H9 (cell line): Measurements from ENCODE around the gene CACNA1I. TPM values are rescaled to one million over a fixed set of nuclear protein-coding genes. Genes with fewer than 3 reads are reported as not detected.

ENCODE experiments used
- DNase-seq: peaks from one replicate; pipeline ENCODE4 v3.0.0-alpha.2; 2017
- H2AFZ ChIP-seq: one replicate; pipeline ENCODE4 v1.6.1; 2013; ENCODE audit warnings: mild to moderate bottlenecking, low read length, control low read depth, moderate library complexity
- H2AK5ac ChIP-seq: 2 replicates; pipeline ENCODE4 v1.6.1; 2013; ENCODE audit warnings: low read length, control low read depth, mixed read lengths; ENCODE audit not compliant: insufficient read length
- H2BK120ac ChIP-seq: one replicate; pipeline ENCODE4 v1.6.1; 2013; ENCODE audit warnings: low read depth, mild to moderate bottlenecking, low read length, control low read depth, inconsistent platforms; ENCODE audit not compliant: poor library complexity, severe bottlenecking
- H2BK12ac ChIP-seq: 2 replicates; pipeline ENCODE4 v1.6.1; 2013; ENCODE audit warnings: low read length, control low read depth, mixed read lengths, low read depth; ENCODE audit not compliant: insufficient read length
- H2BK15ac ChIP-seq: 2 replicates; pipeline ENCODE4 v1.6.1; 2013; ENCODE audit warnings: low read depth, low read length, control low read depth
- H2BK20ac ChIP-seq: one replicate; pipeline ENCODE4 v1.6.1; 2013; ENCODE audit warnings: low read depth, mild to moderate bottlenecking, low read length, control low read depth, inconsistent platforms; ENCODE audit not compliant: poor library complexity, severe bottlenecking
- H2BK5ac ChIP-seq: 2 replicates; pipeline ENCODE4 v1.6.1; 2013; ENCODE audit warnings: low read length, control low read depth, mixed read lengths; ENCODE audit not compliant: insufficient read length
- H3K14ac ChIP-seq: 2 replicates; pipeline ENCODE4 v1.6.1; 2013; ENCODE audit warnings: low read length, control low read depth; ENCODE audit not compliant: insufficient read depth
- H3K18ac ChIP-seq: 2 replicates; pipeline ENCODE4 v1.6.1; 2013; ENCODE audit warnings: low read depth, mild to moderate bottlenecking, mixed read lengths, low read length, control low read depth; ENCODE audit not compliant: insufficient read length
- H3K23ac ChIP-seq: 2 replicates; pipeline ENCODE4 v1.6.1; 2013; ENCODE audit warnings: low read length, control low read depth, mixed read lengths, low read depth; ENCODE audit not compliant: insufficient read length
- H3K23me2 ChIP-seq: 2 replicates; pipeline ENCODE4 v1.6.1; 2013; ENCODE audit warnings: low read depth, mild to moderate bottlenecking, mixed read lengths, low read length, control low read depth; ENCODE audit not compliant: insufficient read length, poor library complexity, severe bottlenecking
- H3K27ac ChIP-seq: 2 replicates; pipeline ENCODE4 v1.5.1; 2013; ENCODE audit warnings: low read length, control low read depth, mixed read lengths, low read depth; ENCODE audit not compliant: insufficient read length
- H3K27me3 ChIP-seq: 2 replicates; pipeline ENCODE4 v1.6.1; 2013; ENCODE audit warnings: low read length, control low read depth, inconsistent platforms; ENCODE audit not compliant: insufficient read depth
- H3K4ac ChIP-seq: 2 replicates; pipeline ENCODE4 v1.6.1; 2013; ENCODE audit warnings: low read depth, mild to moderate bottlenecking, control low read depth, inconsistent platforms, low read length, moderate library complexity
- H3K4me1 ChIP-seq: 2 replicates; pipeline ENCODE4 v1.6.1; 2013; ENCODE audit warnings: low read length, control low read depth, inconsistent platforms; ENCODE audit not compliant: insufficient read depth
- H3K4me2 ChIP-seq: 2 replicates; pipeline ENCODE4 v1.6.1; 2013; ENCODE audit warnings: low read length, control low read depth, mixed read lengths; ENCODE audit not compliant: insufficient read length, insufficient read depth
- H3K56ac ChIP-seq: 2 replicates; pipeline ENCODE4 v1.6.1; 2013; ENCODE audit warnings: low read depth, mild to moderate bottlenecking, mixed read lengths, low read length, control low read depth; ENCODE audit not compliant: insufficient read length
- H3K79me1 ChIP-seq: 2 replicates; pipeline ENCODE4 v1.6.1; 2013; ENCODE audit warnings: low read depth, mild to moderate bottlenecking, moderate library complexity, low read length, control low read depth, inconsistent platforms; ENCODE audit not compliant: insufficient read depth, poor library complexity, severe bottlenecking
- H3K79me2 ChIP-seq: 2 replicates; pipeline ENCODE4 v1.6.1; 2013; ENCODE audit warnings: low read length, control low read depth, inconsistent platforms; ENCODE audit not compliant: insufficient read depth
- H3K9ac ChIP-seq: 2 replicates; pipeline ENCODE4 v1.6.1; 2013; ENCODE audit warnings: low read length, control low read depth, mixed read lengths; ENCODE audit not compliant: insufficient read length; ENCODE audit errors: extremely low read depth
- H3K9me3 ChIP-seq: one replicate; pipeline ENCODE4 v1.6.1; 2013; ENCODE audit warnings: low read depth, low read length, inconsistent platforms; ENCODE audit not compliant: control insufficient read depth
- H3T11ph ChIP-seq: one replicate; pipeline ENCODE4 v1.6.1; 2013; ENCODE audit warnings: mild to moderate bottlenecking, low read length, control low read depth, inconsistent platforms
- H4K20me1 ChIP-seq: one replicate; pipeline ENCODE4 v1.6.1; 2013; ENCODE audit not compliant: control insufficient read depth, insufficient read length, insufficient read depth
- H4K5ac ChIP-seq: 2 replicates; pipeline ENCODE4 v1.6.1; 2013; ENCODE audit warnings: low read depth, mild to moderate bottlenecking, mixed read lengths, low read length, control low read depth; ENCODE audit not compliant: insufficient read length
- H4K8ac ChIP-seq: replicated peaks from 2 replicates; pipeline ENCODE4 v1.6.1; 2013; ENCODE audit warnings: low read length, control low read depth, mixed read lengths, low read depth; ENCODE audit not compliant: insufficient read length
- H4K91ac ChIP-seq: 2 replicates; pipeline ENCODE4 v1.6.1; 2013; ENCODE audit warnings: low read depth, mild to moderate bottlenecking, moderate library complexity, mixed read lengths, low read length, control low read depth; ENCODE audit not compliant: insufficient read length
- H3K27ac Mint-ChIP-seq, 3 experiments: 2 replicates in 2 of 3; 3 replicates in 1 of 3; pipeline ENCODE4 v1.8.0; 2020 to 2021; ENCODE audit warnings: mixed read lengths in 3 of 3, mild to moderate bottlenecking in 1 of 3, moderate library complexity in 1 of 3
- H3K27me3 Mint-ChIP-seq: 2 replicates; pipeline ENCODE4 v1.8.0; 2021; ENCODE audit warnings: low read depth, mild to moderate bottlenecking, moderate library complexity, mixed read lengths
- H3K36me3 Mint-ChIP-seq, 3 experiments: 2 replicates in 2 of 3; 3 replicates in 1 of 3; pipeline ENCODE4 v1.8.0; 2020 to 2021; ENCODE audit warnings: low read depth in 3 of 3, mixed read lengths in 3 of 3; ENCODE audit not compliant: insufficient read depth in 1 of 3
- H3K4me1 Mint-ChIP-seq, 2 experiments: 2 replicates each; pipeline ENCODE4 v1.8.0; 2020; ENCODE audit warnings: mixed read lengths in 2 of 2
- H3K4me3 Mint-ChIP-seq, 2 experiments: 2 replicates in 1 of 2; 3 replicates in 1 of 2; pipeline ENCODE4 v1.8.0; 2020 to 2021; ENCODE audit warnings: mild to moderate bottlenecking in 2 of 2, mixed read lengths in 2 of 2, moderate library complexity in 1 of 2
- H3K9me3 Mint-ChIP-seq, 2 experiments: 2 replicates in 1 of 2; 3 replicates in 1 of 2; pipeline ENCODE4 v1.8.0; 2020; ENCODE audit warnings: mild to moderate bottlenecking in 2 of 2, mixed read lengths in 2 of 2, moderate library complexity in 1 of 2
- CTCF ChIP-seq: fragments of 200-600 bp; sonication (generic); conservative IDR thresholded peaks from 3 replicates; pipeline ENCODE4 v1.8.0; 2021; ENCODE audit warnings: antibody characterized with exemption, mild to moderate bottlenecking
- WGBS: extraction: QIAGEN DNeasy Blood & Tissue Kit; methylation state at CpG from one replicate; pipeline ENCODE4 v1.1.7; 2013; ENCODE audit warnings: missing lambda C conversion rate, low lambda C conversion rate, mixed read lengths; ENCODE audit not compliant: insufficient read length; ENCODE audit errors: extremely low coverage; 5-methylcytosine and 5-hydroxymethylcytosine counted together
- total RNA-seq: library from RNA; stranded (reverse); gene quantifications from 2 replicates; pipeline ENCODE4 v1.2.1, GENCODE V29; 2021

CACNA1I gene
- total RNA-seq, 1 experiment from 2014 or later, result 0.50 TPM

GRCh38 chr22:39527481-39527961 lies 43.0 kb upstream of the CACNA1I start:
- H3T11ph ChIP-seq, result no peak overlapping the region
- H3K27ac ChIP-seq, result no peak overlapping the region
- no peak overlapping the region for H3K18ac ChIP-seq
- peak; percentile 48 for DNase-seq
- no peak overlapping the region for H2BK20ac ChIP-seq
- no CpG with 5 or more reads among the region's 6 CpGs for WGBS
- Mint-ChIP-seq H3K27ac (peak overlapping the region in 2 of 3 experiments; percentile 19 to 28; a peak in 3 of 7 replicates), H3K4me1 (peaks cover 39 to 49% of the 10 kb centered on the region in 2 experiments), H3K4me3 (peak overlapping the region in 1 of 2 experiments; percentile 8; a peak in 1 of 5 replicates), H3K9me3 (no peaks in the 10 kb centered on the region; a peak in 1 of 5 replicates), H3K36me3 (peaks cover 18 to 67% (median 55%) of the 10 kb centered on the region in 3 experiments), H3K27me3 (no peaks in the 10 kb centered on the region; the same call in 1 of the 2 replicates)
- H3K4ac ChIP-seq, result no peak overlapping the region
- no peak overlapping the region for H3K9ac ChIP-seq
- H3K4me2 ChIP-seq, result no peak overlapping the region
- H4K20me1 ChIP-seq, result peaks cover 4% of the 10 kb centered on the region
- peaks cover 2% of the 10 kb centered on the region; the same call in 1 of the 2 replicates for H3K79me2 ChIP-seq
- H4K91ac ChIP-seq, result no peak overlapping the region
- no peak overlapping the region for H2AK5ac ChIP-seq
- no peak overlapping the region for H2BK120ac ChIP-seq
- no peak overlapping the region for H2BK12ac ChIP-seq
- peaks cover 3% of the 10 kb centered on the region; the same call in 1 of the 2 replicates for H3K4me1 ChIP-seq
- H2AFZ ChIP-seq, result no peak overlapping the region
- H3K79me1 ChIP-seq, result no peaks in the 10 kb centered on the region
- no peak overlapping the region for H4K8ac ChIP-seq
- no peak overlapping the region for H2BK15ac ChIP-seq
- H3K9me3 ChIP-seq, result no peaks in the 10 kb centered on the region
- no peak overlapping the region for H3K23ac ChIP-seq
- no peak for TF ChIP-seq CTCF
- H3K23me2 ChIP-seq, result peaks cover 6% of the 10 kb centered on the region
- no peak overlapping the region for H4K5ac ChIP-seq
- H2BK5ac ChIP-seq, result no peak overlapping the region
- H3K56ac ChIP-seq, result no peak overlapping the region
- no peak overlapping the region for H3K14ac ChIP-seq
- no peaks in the 10 kb centered on the region for H3K27me3 ChIP-seq
